WTC11 (cell line): Measurements from ENCODE around the gene UFC1. TPM values are rescaled to one million over a fixed set of nuclear protein-coding genes. Genes with fewer than 3 reads are reported as not detected.

Experiments
- ATAC-seq: fragments of 200-7000 bp; cut with Tn5 transposase; 2 replicates; pipeline ENCODE4 v1.10.0; 2021; ENCODE audit warnings: mild to moderate bottlenecking, moderate library complexity
- CTCF ChIA-PET: fragments of 300-600 bp; sonication (Branson Sonifier 250); formaldehyde crosslinking; loops from one replicate; lab custom pipeline; 2021; ENCODE audit warnings: antibody characterized with exemption; lab: Charles Lee
- POLR2A ChIA-PET: fragments of 350-600 bp; sonication (Branson Sonifier 250); formaldehyde crosslinking; loops from one replicate; lab custom pipeline; 2021; ENCODE audit warnings: antibody characterized with exemption; lab: Charles Lee
- DNase-seq: peaks from one replicate; pipeline ENCODE4 v3.0.0; 2021; ENCODE audit warnings: low spot score
- H3K27ac Mint-ChIP-seq: 2 replicates; pipeline ENCODE4 v1.8.0; 2021; ENCODE audit warnings: mixed read lengths
- H3K27me3 Mint-ChIP-seq: 2 replicates; pipeline ENCODE4 v1.8.0; 2021; ENCODE audit warnings: low read depth, mild to moderate bottlenecking, moderate library complexity, mixed read lengths
- H3K36me3 Mint-ChIP-seq: 2 replicates; pipeline ENCODE4 v1.8.0; 2021; ENCODE audit warnings: mixed read lengths
- H3K4me1 Mint-ChIP-seq: 2 replicates; pipeline ENCODE4 v1.8.0; 2022; ENCODE audit warnings: mixed read lengths
- H3K4me3 Mint-ChIP-seq: 2 replicates; pipeline ENCODE4 v1.8.0; 2021; ENCODE audit warnings: mild to moderate bottlenecking, moderate library complexity, mixed read lengths
- H3K9me3 Mint-ChIP-seq: 2 replicates; pipeline ENCODE4 v1.8.0; 2021; ENCODE audit warnings: mixed read lengths
- ATF1 ChIP-seq: sonication (generic); formaldehyde crosslinking; IDR thresholded peaks from 2 replicates; pipeline ENCODE4 v1.8.1; 2023; ENCODE audit warnings: mild to moderate bottlenecking, moderate library complexity, missing genetic modification reagents
- ATF3 ChIP-seq: sonication (generic); formaldehyde crosslinking; conservative IDR thresholded peaks from 2 replicates; pipeline ENCODE4 v1.8.1; 2022; ENCODE audit warnings: mild to moderate bottlenecking, missing genetic modification reagents
- CDX4 ChIP-seq: fragments of 250-450 bp; sonication (Bioruptor Pico); IDR thresholded peaks from 2 replicates; pipeline ENCODE4 v1.9.0; 2021; ENCODE audit warnings: moderate library complexity, mild to moderate bottlenecking, inconsistent platforms, borderline replicate concordance
- E2F1 ChIP-seq: sonication (generic); formaldehyde crosslinking; IDR thresholded peaks from 2 replicates; pipeline ENCODE4 v1.8.0; 2022; ENCODE audit warnings: mild to moderate bottlenecking, missing genetic modification reagents
- EMX1 ChIP-seq: fragments of 250-450 bp; sonication (Bioruptor Pico); IDR thresholded peaks from 2 replicates; pipeline ENCODE4 v1.8.0; 2021; ENCODE audit warnings: mild to moderate bottlenecking
- FOXP1 ChIP-seq: sonication (generic); formaldehyde crosslinking; IDR thresholded peaks from 2 replicates; pipeline ENCODE4 v1.8.0; 2022; ENCODE audit warnings: missing genetic modification reagents, mild to moderate bottlenecking, moderate library complexity, borderline replicate concordance
- GABPB1 ChIP-seq: sonication (generic); formaldehyde crosslinking; IDR thresholded peaks from 2 replicates; pipeline ENCODE4 v1.8.1; 2023; ENCODE audit warnings: mild to moderate bottlenecking, missing genetic modification reagents
- HMGA2 ChIP-seq: fragments of 250-450 bp; sonication (Bioruptor Pico); IDR thresholded peaks from 2 replicates; pipeline ENCODE4 v1.4.0; 2021; ENCODE audit warnings: mild to moderate bottlenecking, moderate library complexity
- JAZF1 ChIP-seq: fragments of 250-450 bp; sonication (Bioruptor Pico); IDR thresholded peaks from 2 replicates; pipeline ENCODE4 v1.9.0; 2021; ENCODE audit warnings: moderate library complexity, mild to moderate bottlenecking, inconsistent platforms
- MXD4 ChIP-seq: fragments of 250-450 bp; sonication (Bioruptor Pico); IDR thresholded peaks from 2 replicates; pipeline ENCODE4 v1.8.0; 2021; ENCODE audit warnings: mild to moderate bottlenecking, moderate library complexity, borderline replicate concordance
- MYBL2 ChIP-seq: sonication (generic); formaldehyde crosslinking; IDR thresholded peaks from 2 replicates; pipeline ENCODE4 v1.8.1; 2023; ENCODE audit warnings: mild to moderate bottlenecking, moderate library complexity, missing genetic modification reagents
- NFATC4 ChIP-seq: fragments of 250-450 bp; sonication (Bioruptor Pico); IDR thresholded peaks from 2 replicates; pipeline ENCODE4 v1.9.0; 2021; ENCODE audit warnings: mild to moderate bottlenecking
- ZNF219 ChIP-seq: sonication (generic); formaldehyde crosslinking; IDR thresholded peaks from 2 replicates; pipeline ENCODE4 v1.8.0; 2023; ENCODE audit warnings: missing genetic modification reagents, mild to moderate bottlenecking, borderline replicate concordance
- ZNF232 ChIP-seq: sonication (generic); formaldehyde crosslinking; IDR thresholded peaks from 2 replicates; pipeline ENCODE4 v1.8.0; 2022; ENCODE audit warnings: mild to moderate bottlenecking, missing genetic modification reagents
- ZNF281 ChIP-seq: sonication (generic); formaldehyde crosslinking; IDR thresholded peaks from 2 replicates; pipeline ENCODE4 v1.8.0; 2023; ENCODE audit warnings: mild to moderate bottlenecking, missing genetic modification reagents
- total RNA-seq: library from RNA; stranded (reverse); gene quantifications from 3 replicates; pipeline ENCODE4 v1.2.3, GENCODE V29; 2021
- TF ChIP-seq, protein P1 (sequence below): sonication (generic); formaldehyde crosslinking; IDR thresholded peaks from 2 replicates; pipeline ENCODE4 v1.8.1; 2022; ENCODE audit warnings: low read depth, missing genetic modification reagents, borderline replicate concordance
- TF ChIP-seq, protein P2 (sequence below): sonication (generic); formaldehyde crosslinking; IDR thresholded peaks from 2 replicates; pipeline ENCODE4 v1.8.0; 2022; ENCODE audit warnings: mild to moderate bottlenecking, missing genetic modification reagents
- TF ChIP-seq, protein P3 (sequence below): sonication (generic); formaldehyde crosslinking; IDR thresholded peaks from 2 replicates; pipeline ENCODE4 v1.8.1; 2022; ENCODE audit warnings: mild to moderate bottlenecking, missing genetic modification reagents, moderate library complexity, borderline replicate concordance

UFC1 gene
- total RNA-seq, 1 experiment from 2014 or later = 56.2 TPM

DNA sequence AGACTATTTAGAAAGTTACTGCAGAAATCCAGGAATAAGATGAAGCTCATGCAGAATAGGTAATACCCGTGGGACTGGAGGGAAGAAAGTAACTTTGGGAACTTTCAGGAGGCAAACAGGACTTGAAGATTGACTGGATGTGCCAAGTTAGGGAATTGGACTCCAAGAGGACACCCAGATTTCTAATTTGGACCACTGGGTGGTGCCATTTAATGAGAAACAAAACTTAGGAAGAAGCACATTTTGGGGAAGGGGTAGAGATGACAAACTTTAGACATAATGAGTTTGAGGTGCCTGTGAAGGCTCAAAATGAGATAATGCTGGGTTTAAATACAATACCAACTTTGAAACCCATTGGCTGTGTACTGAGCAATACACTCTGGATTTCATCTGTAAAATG, 26.9 kb downstream of the UFC1 start (continued):
- no peak for TF ChIP-seq EMX1 (CRISPR knock-in tag)

DNA sequence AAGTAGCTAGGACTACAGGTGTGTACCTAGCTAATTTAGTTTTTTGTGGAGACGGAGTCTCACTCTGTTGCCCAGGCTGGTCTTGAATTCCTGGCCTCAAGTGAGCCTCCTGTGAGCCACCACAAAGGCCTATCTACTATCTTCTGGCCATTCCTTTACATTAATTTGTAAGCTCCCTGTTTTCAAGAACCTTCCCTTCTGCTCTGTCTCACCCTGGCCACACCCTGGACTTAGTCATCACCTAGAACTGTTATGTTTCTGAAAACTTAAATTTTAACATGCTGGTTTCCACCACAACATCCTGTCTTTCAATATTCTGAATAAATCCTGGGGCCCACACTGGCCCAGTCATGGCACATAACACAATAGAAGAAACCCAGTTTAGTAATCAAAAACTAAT, 28.4 kb downstream of the UFC1 start:
- ChIA-PET CTCF (interaction anchor here (1.1 to 2.5 kb wide), 5 partner anchors 12 to 108 kb away, joined by 3 to 7 read pairs (median 3); partner anchors contain the start of genes PPOX and TOMM40L), POLR2A (no interaction called here)
- Mint-ChIP-seq H3K4me1 (peaks cover 14% of the 10 kb centered on the region), H3K27me3 (no peaks in the 10 kb centered on the region; the same call in 1 of the 2 replicates), H3K4me3 (no peak overlapping the region), H3K36me3 (no peaks in the 10 kb centered on the region), H3K9me3 (no peaks in the 10 kb centered on the region), H3K27ac (no peak overlapping the region)
- TF ChIP-seq, protein P1, sequence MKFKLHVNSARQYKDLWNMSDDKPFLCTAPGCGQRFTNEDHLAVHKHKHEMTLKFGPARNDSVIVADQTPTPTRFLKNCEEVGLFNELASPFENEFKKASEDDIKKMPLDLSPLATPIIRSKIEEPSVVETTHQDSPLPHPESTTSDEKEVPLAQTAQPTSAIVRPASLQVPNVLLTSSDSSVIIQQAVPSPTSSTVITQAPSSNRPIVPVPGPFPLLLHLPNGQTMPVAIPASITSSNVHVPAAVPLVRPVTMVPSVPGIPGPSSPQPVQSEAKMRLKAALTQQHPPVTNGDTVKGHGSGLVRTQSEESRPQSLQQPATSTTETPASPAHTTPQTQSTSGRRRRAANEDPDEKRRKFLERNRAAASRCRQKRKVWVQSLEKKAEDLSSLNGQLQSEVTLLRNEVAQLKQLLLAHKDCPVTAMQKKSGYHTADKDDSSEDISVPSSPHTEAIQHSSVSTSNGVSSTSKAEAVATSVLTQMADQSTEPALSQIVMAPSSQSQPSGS = no peak
- DNase-seq = no peak
- no peak for ATAC-seq

DNA sequence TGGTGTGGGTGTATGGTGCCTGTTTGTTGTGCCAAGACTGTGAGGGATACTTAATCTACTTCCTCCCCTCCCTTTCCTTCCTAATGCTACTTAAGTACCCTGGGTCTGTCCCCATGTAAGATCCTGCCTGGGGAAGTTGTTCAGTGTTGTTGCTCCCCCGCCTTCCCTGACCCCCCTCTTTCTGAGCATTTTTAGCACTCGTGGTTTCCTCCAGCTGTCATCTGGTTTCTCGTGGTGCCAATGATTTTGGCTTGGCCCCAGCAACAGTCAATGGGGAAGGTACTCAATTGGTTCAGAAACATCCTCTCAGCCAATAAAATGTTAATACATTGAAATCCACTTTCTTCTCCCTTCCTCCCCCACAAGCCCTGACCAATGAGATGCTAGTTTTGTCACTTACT, 31.5 kb downstream of the UFC1 start:
- ChIA-PET CTCF (no interaction called here), POLR2A (no interaction called here)
- DNase-seq (no peak), ATAC-seq (no peak)
- Mint-ChIP-seq H3K4me3 (no peak overlapping the region), H3K36me3 (no peaks in the 10 kb centered on the region), H3K27me3 (no peaks in the 10 kb centered on the region; the same call in 1 of the 2 replicates), H3K27ac (no peak overlapping the region), H3K4me1 (0 out of 2 replicates have a peak, but pooled peaks cover 4% of the 10 kb centered on the region), H3K9me3 (no peaks in the 10 kb centered on the region)
- TF ChIP-seq MXD4 (CRISPR knock-in tag) = no peak
- TF ChIP-seq HMGA2 (CRISPR knock-in tag) = no peak
- no peak for TF ChIP-seq FOXP1 (CRISPR knock-in tag)
- TF ChIP-seq NFATC4 = no peak
- TF ChIP-seq JAZF1 (CRISPR knock-in tag) = no peak
- no peak for TF ChIP-seq EMX1 (CRISPR knock-in tag)
- TF ChIP-seq ATF1 (CRISPR knock-in tag) = no peak
- TF ChIP-seq E2F1 (CRISPR knock-in tag) = no peak
- TF ChIP-seq CDX4 (CRISPR knock-in tag) = no peak
- TF ChIP-seq GABPB1 (CRISPR knock-in tag) = no peak
- TF ChIP-seq, protein P2, sequence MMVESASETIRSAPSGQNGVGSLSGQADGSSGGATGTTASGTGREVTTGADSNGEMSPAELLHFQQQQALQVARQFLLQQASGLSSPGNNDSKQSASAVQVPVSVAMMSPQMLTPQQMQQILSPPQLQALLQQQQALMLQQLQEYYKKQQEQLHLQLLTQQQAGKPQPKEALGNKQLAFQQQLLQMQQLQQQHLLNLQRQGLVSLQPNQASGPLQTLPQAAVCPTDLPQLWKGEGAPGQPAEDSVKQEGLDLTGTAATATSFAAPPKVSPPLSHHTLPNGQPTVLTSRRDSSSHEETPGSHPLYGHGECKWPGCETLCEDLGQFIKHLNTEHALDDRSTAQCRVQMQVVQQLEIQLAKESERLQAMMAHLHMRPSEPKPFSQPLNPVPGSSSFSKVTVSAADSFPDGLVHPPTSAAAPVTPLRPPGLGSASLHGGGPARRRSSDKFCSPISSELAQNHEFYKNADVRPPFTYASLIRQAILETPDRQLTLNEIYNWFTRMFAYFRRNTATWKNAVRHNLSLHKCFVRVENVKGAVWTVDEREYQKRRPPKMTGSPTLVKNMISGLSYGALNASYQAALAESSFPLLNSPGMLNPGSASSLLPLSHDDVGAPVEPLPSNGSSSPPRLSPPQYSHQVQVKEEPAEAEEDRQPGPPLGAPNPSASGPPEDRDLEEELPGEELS (CRISPR knock-in tag) = no peak
- TF ChIP-seq, protein P3, sequence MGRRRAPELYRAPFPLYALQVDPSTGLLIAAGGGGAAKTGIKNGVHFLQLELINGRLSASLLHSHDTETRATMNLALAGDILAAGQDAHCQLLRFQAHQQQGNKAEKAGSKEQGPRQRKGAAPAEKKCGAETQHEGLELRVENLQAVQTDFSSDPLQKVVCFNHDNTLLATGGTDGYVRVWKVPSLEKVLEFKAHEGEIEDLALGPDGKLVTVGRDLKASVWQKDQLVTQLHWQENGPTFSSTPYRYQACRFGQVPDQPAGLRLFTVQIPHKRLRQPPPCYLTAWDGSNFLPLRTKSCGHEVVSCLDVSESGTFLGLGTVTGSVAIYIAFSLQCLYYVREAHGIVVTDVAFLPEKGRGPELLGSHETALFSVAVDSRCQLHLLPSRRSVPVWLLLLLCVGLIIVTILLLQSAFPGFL = no peak

- POLR2A ChIA-PET = no interaction called here
- ATAC-seq (no peak), DNase-seq (no peak)
- Mint-ChIP-seq H3K27ac (no peak overlapping the region), H3K4me1 (peaks cover 9% of the 10 kb centered on the region), H3K9me3 (no peaks in the 10 kb centered on the region), H3K27me3 (no peaks in the 10 kb centered on the region; the same call in 1 of the 2 replicates), H3K36me3 (no peaks in the 10 kb centered on the region), H3K4me3 (no peak overlapping the region)
- CTCF ChIA-PET = interaction anchor here (0.7 kb wide), 1 partner anchor 9 kb away, joined by 3 read pairs; the partner anchor contains the start of gene B4GALT3
- TF ChIP-seq NFATC4 (no peak), ZNF219 (CRISPR knock-in tag) (no peak), ZNF281 (CRISPR knock-in tag) (no peak), ATF3 (CRISPR knock-in tag) (no peak), ZNF232 (no peak), MYBL2 (CRISPR knock-in tag) (no peak)
- TF ChIP-seq, protein P2 (CRISPR knock-in tag) = no peak
Observed at GRCh38 chr1:161185732-161186311, 32.0 kb downstream of the UFC1 start.
